Measurements from ENCODE around the gene ADK.

Gene ADK

GRCh38 chr10:74683621-74684364, 532.8 kb downstream of the ADK start:
- no peak for DNase-seq

GRCh38 chr10:74684462-74684861, 533.4 kb downstream of the ADK start:
- DNase-seq = no peak

- DNase-seq = no peak
Measured at GRCh38 chr10:74685564-74685963, 534.5 kb downstream of the ADK start.

- no peak for DNase-seq
Measured at GRCh38 chr10:74690393-74690792, 539.4 kb downstream of the ADK start.

GRCh38 chr10:74691164-74691563, 540.1 kb downstream of the ADK start:
- no peak for DNase-seq

GRCh38 chr10:74704629-74705357, 553.8 kb downstream of the ADK start:
- no peak for DNase-seq

GRCh38 chr10:74705358-74705980, 554.4 kb downstream of the ADK start:
- no peak for DNase-seq

GRCh38 chr10:74706966-74707365, 555.9 kb downstream of the ADK start:
- no peak for DNase-seq

- DNase-seq = no peak
Measured at GRCh38 chr10:74708246-74708645, 557.2 kb downstream of the ADK start.

GRCh38 chr10:74718208-74718607, 567.2 kb downstream of the ADK start:
- DNase-seq = no peak

- no peak for DNase-seq
Measured at GRCh38 chr10:74728225-74728624, 577.2 kb downstream of the ADK start.

GRCh38 chr10:74730246-74730645, 579.2 kb downstream of the ADK start:
- no peak for DNase-seq

GRCh38 chr10:74733612-74734011, 582.6 kb downstream of the ADK start:
- DNase-seq = no peak

- DNase-seq = no peak
Measured at GRCh38 chr10:74736029-74736428, 585.0 kb downstream of the ADK start.

GRCh38 chr10:74738052-74738451, 587.0 kb downstream of the ADK start:
- no peak for DNase-seq

- DNase-seq = no peak
Measured at GRCh38 chr10:74738542-74738941, 587.5 kb downstream of the ADK start.

- no peak for DNase-seq
Measured at GRCh38 chr10:74738985-74739567, 588.1 kb downstream of the ADK start.

- DNase-seq = no peak
Measured at GRCh38 chr10:74743401-74743800, 592.4 kb downstream of the ADK start.

GRCh38 chr10:74745449-74745848, 594.4 kb downstream of the ADK start:
- no peak for DNase-seq

GRCh38 chr10:74746813-74747212, 595.8 kb downstream of the ADK start:
- DNase-seq = no peak

- DNase-seq = no peak
Measured at GRCh38 chr10:74748468-74749031, 597.5 kb downstream of the ADK start.

GRCh38 chr10:74750848-74751274, 599.8 kb downstream of the ADK start:
- DNase-seq = no peak

- no peak for DNase-seq
Measured at GRCh38 chr10:74752371-74753040, 601.5 kb downstream of the ADK start.

All from effector CD8-positive, alpha-beta T cell (primary cell).